Loucy (cell line): ENCODE results near the gene PIK3CA.

ENCODE experiments used
- H2AFZ ChIP-seq: fragments of 200-600 bp; sonication (generic); 2 replicates; pipeline ENCODE4 v1.6.0; 2016; ENCODE audit warnings: antibody characterized with exemption, mild to moderate bottlenecking, low read length, moderate library complexity
- H3F3A ChIP-seq: fragments of 200-600 bp; 2 replicates; pipeline ENCODE4 v1.6.0; 2016; ENCODE audit warnings: antibody characterized with exemption, low read depth, mild to moderate bottlenecking
- H3K27me3 ChIP-seq: fragments of 200-600 bp; sonication (generic); 2 replicates; pipeline ENCODE4 v1.6.1; 2014; ENCODE audit warnings: low read length, mild to moderate bottlenecking; ENCODE audit not compliant: insufficient read depth, poor library complexity, severe bottlenecking
- H3K36me3 ChIP-seq: fragments of 200-600 bp; sonication (generic); 2 replicates; pipeline ENCODE4 v1.6.1; 2016; ENCODE audit warnings: low read length; ENCODE audit not compliant: insufficient read depth
- H3K4me1 ChIP-seq: fragments of 200-600 bp; sonication (generic); 2 replicates; pipeline ENCODE4 v1.5.1; 2014; ENCODE audit warnings: low read length, mild to moderate bottlenecking; ENCODE audit not compliant: insufficient read depth, poor library complexity, severe bottlenecking
- H3K4me2 ChIP-seq: fragments of 200-600 bp; sonication (generic); 2 replicates; pipeline ENCODE4 v1.6.0; 2014; ENCODE audit warnings: antibody characterized with exemption, low read length, low read depth, mild to moderate bottlenecking; ENCODE audit not compliant: poor library complexity, severe bottlenecking
- H3K4me3 ChIP-seq: fragments of 200-600 bp; sonication (generic); 2 replicates; pipeline ENCODE4 v1.5.1; 2014; ENCODE audit warnings: low read length, mild to moderate bottlenecking, mixed read lengths; ENCODE audit not compliant: poor library complexity, severe bottlenecking
- H3K79me2 ChIP-seq: fragments of 200-600 bp; sonication (generic); 2 replicates; pipeline ENCODE4 v1.6.1; 2014; ENCODE audit warnings: low read length; ENCODE audit not compliant: insufficient read depth
- H3K9ac ChIP-seq: fragments of 200-600 bp; sonication (generic); 2 replicates; pipeline ENCODE4 v1.6.0; 2014; ENCODE audit warnings: mild to moderate bottlenecking, low read depth, low read length, moderate library complexity; ENCODE audit not compliant: poor library complexity, severe bottlenecking
- H3K9me2 ChIP-seq: fragments of 200-600 bp; sonication (generic); replicated peaks from 2 replicates; pipeline ENCODE4 v1.6.1; 2016; ENCODE audit warnings: low read depth, low read length, mixed read lengths
- H3K9me3 ChIP-seq: fragments of 200-600 bp; sonication (generic); 2 replicates; pipeline ENCODE4 v1.6.1; 2014; ENCODE audit warnings: mild to moderate bottlenecking, antibody characterized with exemption, low read length, low read depth; ENCODE audit not compliant: insufficient read depth
- H4K20me1 ChIP-seq: fragments of 200-600 bp; sonication (generic); 2 replicates; pipeline ENCODE4 v1.6.0; 2014; ENCODE audit warnings: antibody characterized with exemption, low read length, mild to moderate bottlenecking; ENCODE audit not compliant: insufficient read depth, poor library complexity, severe bottlenecking
- CTCF ChIP-seq: fragments of 200-600 bp; sonication (generic); conservative IDR thresholded peaks from 2 replicates; pipeline ENCODE4 v1.5.1; 2014; ENCODE audit warnings: mild to moderate bottlenecking, antibody characterized with exemption, low read length
- EZH2phosphoT487 ChIP-seq: fragments of 200-600 bp; IDR thresholded peaks from 2 replicates; pipeline ENCODE4 v1.6.1; 2018; ENCODE audit warnings: antibody characterized with exemption, mild to moderate bottlenecking, moderate library complexity, borderline replicate concordance

The PIK3CA gene

GRCh38 chr3:179151474-179151873, 3.3 kb downstream of the PIK3CA start:
- Histone ChIP-seq H3K27me3 (no peaks in the 10 kb centered on the region), H3K4me2 (peak overlapping the region; percentile 92), H3F3A (no peaks in the 10 kb centered on the region), H3K9me2 (no peaks in the 10 kb centered on the region), H3K9ac (peak overlapping the region; percentile 87), H3K36me3 (no peaks in the 10 kb centered on the region), H3K79me2 (peaks cover 71% of the 10 kb centered on the region), H3K9me3 (no peaks in the 10 kb centered on the region), H3K4me3 (peak overlapping the region; percentile 96), H3K4me1 (peaks cover 45% of the 10 kb centered on the region), H2AFZ (no peak overlapping the region), H4K20me1 (peaks cover 61% of the 10 kb centered on the region)
- no peak for TF ChIP-seq EZH2phosphoT487
- TF ChIP-seq CTCF, result no peak

GRCh38 chr3:179156170-179156569, 8.0 kb downstream of the PIK3CA start:
- Histone ChIP-seq H3K4me2 (peak overlapping the region; percentile 30), H2AFZ (no peak overlapping the region), H3K27me3 (no peaks in the 10 kb centered on the region), H4K20me1 (peaks cover 49% of the 10 kb centered on the region), H3K9me2 (no peaks in the 10 kb centered on the region), H3K36me3 (no peaks in the 10 kb centered on the region), H3K79me2 (peaks cover 89% of the 10 kb centered on the region), H3K4me1 (peaks cover 43% of the 10 kb centered on the region), H3F3A (no peaks in the 10 kb centered on the region), H3K9me3 (no peaks in the 10 kb centered on the region), H3K4me3 (peak overlapping the region; percentile 1), H3K9ac (no peak overlapping the region)
- TF ChIP-seq EZH2phosphoT487 (no peak), CTCF (no peak)

GRCh38 chr3:179156775-179157174, 8.6 kb downstream of the PIK3CA start:
- H2AFZ ChIP-seq, result no peak overlapping the region
- H3K4me1 ChIP-seq, result peaks cover 37% of the 10 kb centered on the region
- H3K4me2 ChIP-seq, result peak overlapping the region; percentile 30
- no peak overlapping the region for H3K4me3 ChIP-seq
- no peak overlapping the region for H3K9ac ChIP-seq
- no peaks in the 10 kb centered on the region for H3K36me3 ChIP-seq
- peaks cover 46% of the 10 kb centered on the region for H4K20me1 ChIP-seq
- H3K27me3 ChIP-seq, result no peaks in the 10 kb centered on the region
- peaks cover 88% of the 10 kb centered on the region for H3K79me2 ChIP-seq
- no peaks in the 10 kb centered on the region for H3F3A ChIP-seq
- H3K9me2 ChIP-seq, result no peaks in the 10 kb centered on the region
- TF ChIP-seq EZH2phosphoT487, result no peak
- no peak for TF ChIP-seq CTCF
- no peaks in the 10 kb centered on the region for H3K9me3 ChIP-seq
